Pancreas (tissue), 10 donors: ENCODE measurements around the gene CXCL9. TPM values are rescaled to one million over a fixed set of nuclear protein-coding genes. Genes with fewer than 3 reads are reported as not detected.

Experiments used
- ATAC-seq, 4 donors: fragments of 200-7000 bp; cut with Tn5 transposase; one replicate each; pipeline versions ENCODE4 v1.8.0 to v1.9.1; 2020; ENCODE audit warnings: mild to moderate bottlenecking in 4 of 4, moderate library complexity in 4 of 4
- DNase-seq, 6 donors: peaks; one replicate each; pipeline ENCODE4 v3.0.0-alpha.2; 2020
- FAIRE-seq: peaks from 2 replicates; lab custom pipeline; 2012; peaks lifted over from hg19 to GRCh38; lab: Jason Lieb, UNC
- H3K27ac ChIP-seq, 4 donors: fragments of 200-600 bp; sonication (generic); 1 replicate in 3 of 4; 2 replicates in 1 of 4; pipeline versions ENCODE4 v1.5.0 to v1.8.0; 2020
- H3K27me3 ChIP-seq, 4 donors: fragments of 200-600 bp; one replicate each; pipeline ENCODE4 v1.8.0; 2021
- H3K36me3 ChIP-seq, 3 donors: fragments of 200-600 bp; sonication (generic) in 1 of 3; one replicate each; pipeline versions ENCODE4 v1.5.0 to v1.8.0; 2020 to 2021
- H3K4me1 ChIP-seq, 3 donors: fragments of 200-600 bp; one replicate each; pipeline ENCODE4 v1.8.0; 2021
- H3K4me3 ChIP-seq, 4 donors: fragments of 200-600 bp; sonication (generic) in 2 of 4; one replicate each; pipeline versions ENCODE4 v1.5.0 to v1.8.0; 2020 to 2021
- H3K9me3 ChIP-seq, 4 donors: fragments of 200-600 bp; one replicate each; pipeline ENCODE4 v1.8.0; 2021
- WGBS, 2 donors: extraction: QIAGEN DNeasy Blood & Tissue Kit; methylation state at CpG; one replicate each; pipeline ENCODE4 v1.1.7; 2013; 5-methylcytosine and 5-hydroxymethylcytosine counted together
- intact Hi-C, 3 donors: fragments of 100-400 bp; cut with DNase I; formaldehyde crosslinking; loops; one replicate each; pipeline versions ENCODE4 v1.11.1 to v1.14.2; 2022
- polyA plus RNA-seq, 2 donors: library from polyadenylated mRNA; stranded (reverse); fragments of 200-250 nt; gene quantifications; one replicate each; pipeline ENCODE4 v1.2.3, GENCODE V29; 2013
- total RNA-seq, 6 donors: library from RNA; stranded (reverse); fragmentation: NEBNext Ultra II Directional in 4 of 6; extraction: Animal tissue kit (Norgen Biotek cat#: 25700) in 4 of 6; gene quantifications; one replicate each; pipeline versions ENCODE4 v1.2.1 to v1.2.4, GENCODE V29; 2021 to 2023
- TF ChIP-seq, protein P1 (sequence below), 4 donors: fragments of 200-600 bp; sonication (generic) in 3 of 4; IDR thresholded peaks; one replicate each; pipeline versions ENCODE4 v1.5.0 to v1.8.0; 2021; ENCODE audit warnings: antibody characterized with exemption in 4 of 4
- donor health status: healthy with polysubstance abuse.
- donor health status: DM: no; HTN: no; CAD: no; lungs with moderate emphysema.
- donor health status: DM: no; HTN: no; CAD: no.
- donor health status: control.
- donor health status: control.
- donor health status: Bipolar disorder and iron deficiency.
- donor health status: DM: yes; HTN: yes; CAD: no.
- donor health status: DM: no; HTN: no; CAD: no.
- donor health status: DM: no; HTN: no; CAD: no.
- donor health status: DM: yes; HTN: yes; CAD: no.

Gene CXCL9
- total and polyA plus RNA-seq, 8 donors = 0.05 to 0.87 (median 0.16) TPM; not detected in 1

DNA sequence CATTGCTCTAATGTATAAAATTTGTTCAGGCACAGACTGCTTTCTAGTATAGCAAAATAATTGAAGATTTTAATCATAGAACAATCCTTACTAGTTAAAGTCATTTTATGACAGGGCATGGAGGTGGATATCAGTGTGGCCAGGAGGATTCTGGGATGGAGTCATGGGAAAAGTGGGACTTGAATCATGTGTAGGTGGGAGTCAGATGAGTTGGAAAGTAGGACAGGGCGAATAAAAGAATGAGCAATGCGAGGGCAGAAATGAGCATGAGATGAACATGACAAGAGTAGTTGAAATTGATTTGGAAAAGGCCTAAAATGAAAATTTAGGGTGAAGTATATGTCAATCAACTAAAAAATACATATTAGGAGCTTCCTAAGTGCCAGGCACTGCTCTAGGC lies 9.4 kb downstream of the CXCL9 start:
- Histone ChIP-seq H3K9me3 (no peaks in the 10 kb centered on the region), H3K4me1 (no peaks in the 10 kb centered on the region), H3K27ac (no peak overlapping the region), H3K4me3 (no peak overlapping the region), H3K27me3 (no peaks in the 10 kb centered on the region), H3K36me3 (no peaks in the 10 kb centered on the region)
- TF ChIP-seq, protein P1, sequence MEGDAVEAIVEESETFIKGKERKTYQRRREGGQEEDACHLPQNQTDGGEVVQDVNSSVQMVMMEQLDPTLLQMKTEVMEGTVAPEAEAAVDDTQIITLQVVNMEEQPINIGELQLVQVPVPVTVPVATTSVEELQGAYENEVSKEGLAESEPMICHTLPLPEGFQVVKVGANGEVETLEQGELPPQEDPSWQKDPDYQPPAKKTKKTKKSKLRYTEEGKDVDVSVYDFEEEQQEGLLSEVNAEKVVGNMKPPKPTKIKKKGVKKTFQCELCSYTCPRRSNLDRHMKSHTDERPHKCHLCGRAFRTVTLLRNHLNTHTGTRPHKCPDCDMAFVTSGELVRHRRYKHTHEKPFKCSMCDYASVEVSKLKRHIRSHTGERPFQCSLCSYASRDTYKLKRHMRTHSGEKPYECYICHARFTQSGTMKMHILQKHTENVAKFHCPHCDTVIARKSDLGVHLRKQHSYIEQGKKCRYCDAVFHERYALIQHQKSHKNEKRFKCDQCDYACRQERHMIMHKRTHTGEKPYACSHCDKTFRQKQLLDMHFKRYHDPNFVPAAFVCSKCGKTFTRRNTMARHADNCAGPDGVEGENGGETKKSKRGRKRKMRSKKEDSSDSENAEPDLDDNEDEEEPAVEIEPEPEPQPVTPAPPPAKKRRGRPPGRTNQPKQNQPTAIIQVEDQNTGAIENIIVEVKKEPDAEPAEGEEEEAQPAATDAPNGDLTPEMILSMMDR (IDR thresholded peaks at IDR 0.05) = no peak
- intact Hi-C loops = loop anchor here in 1 of 3 donors (10.0 kb wide), 1 partner anchor 77 kb away; the partner anchor contains the start of gene ART3
- DNase-seq (no peak), FAIRE-seq (no peak), ATAC-seq (no peak)
- WGBS, 2 donors = 73 to 79% methylated on average over 2 of the region's 2 CpGs

DNA sequence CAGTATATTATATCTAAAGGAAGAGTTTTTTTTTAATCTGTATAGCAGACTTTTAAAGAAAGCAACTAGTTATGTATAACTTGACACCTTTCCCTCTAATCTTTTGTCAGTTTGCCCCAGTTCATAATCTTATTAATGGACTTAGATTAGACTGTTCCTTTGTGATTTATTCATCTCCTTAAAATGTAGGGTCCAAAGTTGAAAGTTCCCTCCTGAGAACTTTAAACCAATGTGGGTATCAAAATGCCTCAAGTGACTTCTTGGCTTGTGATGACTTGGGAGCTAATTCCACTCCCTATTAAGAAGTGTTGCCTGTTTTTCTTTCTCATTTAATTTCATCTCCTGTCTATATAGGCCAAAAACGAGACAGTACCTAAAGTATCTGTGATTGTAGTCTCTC lies 10.2 kb downstream of the CXCL9 start:
- no peak for DNase-seq
- no peak overlapping the region for H3K27ac ChIP-seq
- H3K36me3 ChIP-seq = no peaks in the 10 kb centered on the region
- TF ChIP-seq, protein P1 (IDR thresholded peaks at IDR 0.05) = no peak
- no peaks in the 10 kb centered on the region for H3K9me3 ChIP-seq
- H3K27me3 ChIP-seq = no peaks in the 10 kb centered on the region
- H3K4me1 ChIP-seq = no peaks in the 10 kb centered on the region
- intact Hi-C loops = loop anchor here in 1 of 3 donors (10.0 kb wide), 1 partner anchor 78 kb away; the partner anchor contains the start of gene ART3
- FAIRE-seq = no peak
- H3K4me3 ChIP-seq = no peak overlapping the region
- WGBS, 2 donors = 47 to 61% methylated on average over 1 of the region's 1 CpG
- ATAC-seq = no peak

DNA sequence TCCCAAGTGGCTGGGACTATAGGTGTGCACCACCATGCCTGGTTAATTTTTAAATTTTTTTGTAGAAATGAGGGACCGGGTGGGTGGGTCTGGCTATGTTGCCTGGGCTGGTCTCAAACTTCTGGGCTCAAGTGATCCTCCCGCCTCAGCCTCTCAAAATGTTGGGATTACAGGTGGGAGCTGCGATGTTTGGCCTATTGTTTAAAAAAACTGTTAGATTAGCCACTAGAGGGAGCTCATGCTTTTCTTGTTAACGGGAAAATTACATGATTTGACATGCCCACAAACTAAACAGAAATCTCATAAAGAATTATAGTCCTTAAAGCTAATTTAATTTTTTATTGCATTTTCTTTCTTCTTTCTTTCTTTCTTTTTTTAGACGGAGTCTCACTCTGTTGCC lies 11.6 kb downstream of the CXCL9 start:
- Histone ChIP-seq H3K27me3 (no peaks in the 10 kb centered on the region), H3K4me3 (no peak overlapping the region), H3K27ac (no peak overlapping the region), H3K4me1 (no peaks in the 10 kb centered on the region), H3K9me3 (no peaks in the 10 kb centered on the region), H3K36me3 (no peaks in the 10 kb centered on the region)
- no peak for DNase-seq
- FAIRE-seq = no peak
- intact Hi-C loops = loop anchor here in 2 of 3 donors (2.0 to 10.0 kb wide), 2 partner anchors 71 to 79 kb away; partner anchors contain the start of gene ART3 (in 1 of the 2)
- 4 to 5% methylated on average over 5 of the region's 5 CpGs for WGBS, 2 donors
- ATAC-seq = peak; percentile 38 to 61 (median 45)
- TF ChIP-seq, protein P1 (IDR thresholded peaks at IDR 0.05) = peak; percentile 38 to 69 (median 50)

DNA sequence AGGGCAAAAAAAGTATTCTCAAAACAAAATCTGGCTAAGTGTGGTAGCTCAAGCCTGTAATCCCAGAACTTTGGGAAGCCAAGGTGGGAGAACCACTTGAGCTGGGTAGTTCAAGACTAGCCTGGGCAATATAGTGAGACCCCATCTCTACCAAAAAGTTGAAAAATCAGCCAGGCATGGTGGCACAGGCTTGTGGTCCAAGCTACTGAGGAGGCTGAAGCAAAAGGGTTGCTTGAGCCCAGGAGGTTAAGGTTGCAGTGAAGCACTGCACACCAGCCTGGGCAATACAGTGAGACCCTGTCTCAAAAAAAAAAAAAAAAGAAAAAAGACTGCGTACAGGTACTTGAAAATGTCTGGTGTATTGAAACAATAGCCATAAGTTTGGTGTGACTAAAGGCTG lies 14.8 kb downstream of the CXCL9 start:
- 78 to 93% methylated on average over 1 of the region's 1 CpG for WGBS, 2 donors
- DNase-seq = no peak
- no peaks in the 10 kb centered on the region for H3K27me3 ChIP-seq
- no peak for FAIRE-seq
- no peak for ATAC-seq
- intact Hi-C loops = loop anchor here in 2 of 3 donors (5.0 to 10.0 kb wide), 2 partner anchors 75 to 82 kb away; partner anchors contain the start of gene ART3 (in 1 of the 2)
- peaks cover 0 to 8% (median 0%) of the 10 kb centered on the region in 3 donors for H3K4me1 ChIP-seq
- H3K36me3 ChIP-seq = no peaks in the 10 kb centered on the region
- TF ChIP-seq, protein P1 (IDR thresholded peaks at IDR 0.05) = no peak
- H3K27ac ChIP-seq = no peak overlapping the region
- H3K9me3 ChIP-seq = no peaks in the 10 kb centered on the region
- no peak overlapping the region for H3K4me3 ChIP-seq

DNA sequence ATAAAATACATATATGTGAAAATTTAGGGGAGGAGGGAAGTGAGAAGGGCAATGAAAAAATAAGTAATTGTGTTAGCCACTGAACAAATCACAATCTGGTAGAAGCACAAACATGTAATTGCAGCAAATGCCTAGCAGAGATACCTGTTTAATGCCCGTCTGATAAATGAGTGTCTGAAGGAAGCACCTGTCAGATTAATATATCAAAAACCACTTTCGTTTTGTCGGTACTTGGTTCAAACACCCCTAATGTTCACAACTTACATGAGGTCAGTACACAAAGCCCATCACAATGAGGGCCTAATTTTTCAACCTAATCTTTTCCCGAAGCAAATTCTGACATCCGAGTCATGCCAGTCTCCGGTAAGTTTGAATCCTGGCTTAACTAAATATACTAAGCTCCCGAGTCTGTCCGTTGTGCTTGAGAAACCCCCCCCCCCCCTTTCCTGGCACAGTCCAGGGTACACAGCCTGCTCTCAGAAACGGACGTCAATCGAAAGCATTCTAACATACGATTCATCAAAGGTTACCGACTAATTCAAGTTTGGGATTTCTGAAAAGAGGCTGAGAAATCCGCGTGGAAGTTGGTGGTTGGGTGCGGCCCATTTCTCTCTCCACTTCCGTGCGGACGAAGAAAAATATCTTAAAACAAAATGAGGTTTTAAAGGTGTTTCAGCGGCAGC lies 17.3 kb downstream of the CXCL9 start:
- ATAC-seq (peak; percentile 11 to 46 (median 26)), FAIRE-seq (no peak), DNase-seq (no peak)
- no peaks in the 10 kb centered on the region for H3K36me3 ChIP-seq
- H3K4me3 ChIP-seq = peak overlapping the region; percentile 77 to 99 (median 83)
- no peaks in the 10 kb centered on the region for H3K9me3 ChIP-seq
- peak overlapping the region in 2 of 4 donors; percentile 43 to 44 for H3K27ac ChIP-seq
- 1% methylated on average over 20 of the region's 20 CpGs for WGBS, 2 donors
- H3K27me3 ChIP-seq = no peaks in the 10 kb centered on the region
- TF ChIP-seq, protein P1 (IDR thresholded peaks at IDR 0.05) = no peak
- intact Hi-C loops = loop anchor here in 2 of 3 donors (5.0 to 10.0 kb wide), 2 partner anchors 77 to 85 kb away; partner anchors contain the start of gene ART3 (in 1 of the 2)
- peaks cover 0 to 8% (median 3%) of the 10 kb centered on the region in 3 donors for H3K4me1 ChIP-seq
